ENCODE results near the gene DIS3L2. TPM values are rescaled to one million over a fixed set of nuclear protein-coding genes. Genes with fewer than 3 reads are reported as not detected.

DIS3L2 gene
- total RNA-seq, 1 experiment from 2014 or later = 32.6 TPM

DNA sequence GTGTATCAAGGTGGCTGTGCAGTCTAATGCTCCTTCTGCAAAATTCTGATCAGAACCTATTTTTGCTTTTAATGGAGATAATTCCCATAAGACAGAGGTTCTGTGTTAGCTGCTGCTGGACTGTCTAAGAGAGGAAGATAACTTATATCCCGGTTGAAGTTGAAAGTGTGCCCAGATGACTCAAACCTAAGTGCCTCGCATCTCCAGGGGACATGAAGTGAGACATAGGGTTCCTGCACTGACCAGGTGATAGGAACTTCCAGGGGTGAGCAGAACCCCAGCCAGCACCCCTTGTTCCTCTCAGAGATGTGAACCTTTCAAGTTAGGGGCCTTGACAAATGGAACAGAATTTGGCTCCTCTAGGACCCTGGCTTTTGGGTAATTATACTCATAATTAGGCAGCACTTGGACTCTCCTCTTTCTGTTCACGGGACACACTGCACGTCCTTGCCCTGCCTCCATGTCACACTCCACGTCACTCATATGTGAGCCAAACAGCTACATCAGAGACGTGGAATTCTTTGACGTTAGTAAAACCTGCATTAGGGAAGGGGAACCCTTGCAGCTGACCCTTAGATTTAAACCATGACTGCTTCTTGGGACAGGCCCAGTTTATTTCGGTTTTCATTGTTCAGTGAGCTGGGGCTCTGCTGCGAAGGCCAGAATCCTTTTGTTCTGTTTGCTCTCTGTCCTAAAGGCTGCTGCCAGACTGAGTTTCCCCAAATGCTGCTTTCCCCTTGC lies 312.6 kb downstream of the DIS3L2 start:
- BruUV-seq (replicated peaks) = no TSS peak
- CTCF ChIA-PET = no interaction called here

DNA sequence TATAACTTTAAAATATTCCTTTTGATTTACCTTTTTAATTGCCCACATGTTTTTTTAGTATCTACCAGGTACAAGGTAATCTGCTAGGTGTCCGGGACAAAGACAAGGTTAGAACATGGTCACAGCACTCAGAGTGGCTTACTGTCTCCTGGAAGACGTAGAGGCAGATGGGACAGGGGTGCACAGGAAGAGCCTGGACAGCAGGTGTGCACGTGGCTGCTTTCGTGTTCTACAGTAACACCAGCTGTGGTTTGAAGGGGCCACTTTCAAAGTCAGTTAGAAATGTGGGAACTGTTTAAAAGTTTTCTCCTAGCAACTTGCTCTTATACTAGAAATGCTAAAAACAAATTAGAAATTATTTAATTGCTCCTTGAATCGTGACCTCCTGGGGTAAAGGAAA lies 314.2 kb downstream of the DIS3L2 start:
- Mint-ChIP-seq H3K4me1 (ENCODE audit: insufficient read depth, unreplicated experiment) (no peaks in the 10 kb centered on the region), H3K36me3 (ENCODE audit: insufficient read depth, unreplicated experiment) (peaks cover 14% of the 10 kb centered on the region), H3K4me3 (ENCODE audit: unreplicated experiment) (no peak overlapping the region), H3K9me3 (ENCODE audit: unreplicated experiment) (peaks cover 12% of the 10 kb centered on the region), H3K27ac (ENCODE audit: low read depth, unreplicated experiment) (no peak overlapping the region), H3K27me3 (ENCODE audit: insufficient read depth, unreplicated experiment) (no peaks in the 10 kb centered on the region)
- intact Hi-C loops (cut with micrococcal nuclease) = no loop called here
- no TSS peak for BruUV-seq (replicated peaks)
- POLR2A ChIA-PET = interaction anchor here (0.5 to 1.5 kb wide), 3 partner anchors 10 to 258 kb away, joined by 3 read pairs; no protein-coding TSS in a partner anchor
- no peak for DNase-seq (ENCODE audit: unreplicated experiment)
- CTCF ChIA-PET = interaction anchor here (0.5 to 1.0 kb wide), 3 partner anchors 18 to 474 kb away, joined by 3 to 4 read pairs (median 3); no protein-coding TSS in a partner anchor
- TF ChIP-seq, protein P1, sequence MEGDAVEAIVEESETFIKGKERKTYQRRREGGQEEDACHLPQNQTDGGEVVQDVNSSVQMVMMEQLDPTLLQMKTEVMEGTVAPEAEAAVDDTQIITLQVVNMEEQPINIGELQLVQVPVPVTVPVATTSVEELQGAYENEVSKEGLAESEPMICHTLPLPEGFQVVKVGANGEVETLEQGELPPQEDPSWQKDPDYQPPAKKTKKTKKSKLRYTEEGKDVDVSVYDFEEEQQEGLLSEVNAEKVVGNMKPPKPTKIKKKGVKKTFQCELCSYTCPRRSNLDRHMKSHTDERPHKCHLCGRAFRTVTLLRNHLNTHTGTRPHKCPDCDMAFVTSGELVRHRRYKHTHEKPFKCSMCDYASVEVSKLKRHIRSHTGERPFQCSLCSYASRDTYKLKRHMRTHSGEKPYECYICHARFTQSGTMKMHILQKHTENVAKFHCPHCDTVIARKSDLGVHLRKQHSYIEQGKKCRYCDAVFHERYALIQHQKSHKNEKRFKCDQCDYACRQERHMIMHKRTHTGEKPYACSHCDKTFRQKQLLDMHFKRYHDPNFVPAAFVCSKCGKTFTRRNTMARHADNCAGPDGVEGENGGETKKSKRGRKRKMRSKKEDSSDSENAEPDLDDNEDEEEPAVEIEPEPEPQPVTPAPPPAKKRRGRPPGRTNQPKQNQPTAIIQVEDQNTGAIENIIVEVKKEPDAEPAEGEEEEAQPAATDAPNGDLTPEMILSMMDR (IDR thresholded peaks at IDR 0.05; ENCODE audit: unreplicated experiment) = no peak

More for the DNA sequence above, 312.6 kb downstream of the DIS3L2 start:
- DNase-seq (ENCODE audit: unreplicated experiment) = no peak
- POLR2A ChIA-PET = no interaction called here
- H3K27ac Mint-ChIP-seq (ENCODE audit: low read depth, unreplicated experiment) = no peak overlapping the region
- peaks cover 8% of the 10 kb centered on the region for H3K36me3 Mint-ChIP-seq (ENCODE audit: insufficient read depth, unreplicated experiment)
- H3K4me3 Mint-ChIP-seq (ENCODE audit: unreplicated experiment) = no peak overlapping the region
- intact Hi-C loops (cut with micrococcal nuclease) = no loop called here
- TF ChIP-seq, protein P1 (IDR thresholded peaks at IDR 0.05; ENCODE audit: unreplicated experiment) = no peak
- H3K27me3 Mint-ChIP-seq (ENCODE audit: insufficient read depth, unreplicated experiment) = no peaks in the 10 kb centered on the region
- peaks cover 2% of the 10 kb centered on the region for H3K9me3 Mint-ChIP-seq (ENCODE audit: unreplicated experiment)
- H3K4me1 Mint-ChIP-seq (ENCODE audit: insufficient read depth, unreplicated experiment) = no peaks in the 10 kb centered on the region

DNA sequence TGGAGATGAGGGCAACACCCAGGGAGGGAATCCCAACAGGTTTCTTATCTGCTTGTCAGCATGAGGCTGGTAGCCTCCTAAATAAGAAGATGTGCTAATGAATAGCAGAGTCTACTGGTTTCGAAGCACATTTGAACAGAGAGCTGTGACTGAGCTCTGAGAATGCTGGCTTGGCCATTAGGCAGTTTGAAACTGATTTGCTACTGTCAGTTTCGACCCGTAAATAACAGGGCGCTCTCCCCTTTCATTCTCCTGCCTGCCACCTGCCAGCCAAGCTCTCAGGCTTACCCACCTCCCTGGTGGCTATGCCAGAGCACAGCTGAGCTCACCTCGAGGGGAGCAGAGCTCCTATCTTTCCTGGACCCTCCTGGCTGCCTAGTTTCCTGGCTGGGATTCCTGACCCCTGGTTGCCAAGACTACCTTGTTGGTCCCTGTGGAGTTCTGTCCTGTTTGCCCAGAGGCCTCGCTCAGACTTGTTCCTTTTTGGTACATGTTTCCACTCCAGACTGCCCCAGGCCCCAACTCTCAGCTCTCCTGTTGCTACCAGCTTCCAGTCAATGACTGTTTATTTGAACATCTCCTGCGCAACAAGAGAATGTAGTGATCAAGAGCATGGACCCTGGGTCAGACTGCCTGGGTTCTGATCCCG lies 314.7 kb downstream of the DIS3L2 start:
- POLR2A ChIA-PET = interaction anchor here (0.5 to 1.5 kb wide), 3 partner anchors 11 to 258 kb away, joined by 3 read pairs; no protein-coding TSS in a partner anchor
- Mint-ChIP-seq H3K4me1 (ENCODE audit: insufficient read depth, unreplicated experiment) (no peaks in the 10 kb centered on the region), H3K27me3 (ENCODE audit: insufficient read depth, unreplicated experiment) (no peaks in the 10 kb centered on the region), H3K4me3 (ENCODE audit: unreplicated experiment) (no peak overlapping the region), H3K27ac (ENCODE audit: low read depth, unreplicated experiment) (no peak overlapping the region), H3K9me3 (ENCODE audit: unreplicated experiment) (peaks cover 12% of the 10 kb centered on the region), H3K36me3 (ENCODE audit: insufficient read depth, unreplicated experiment) (peaks cover 14% of the 10 kb centered on the region)
- CTCF ChIA-PET = interaction anchor here (0.5 to 1.0 kb wide), 3 partner anchors 17 to 475 kb away, joined by 3 to 4 read pairs (median 3); no protein-coding TSS in a partner anchor
- intact Hi-C loops (cut with micrococcal nuclease) = no loop called here
- DNase-seq (ENCODE audit: unreplicated experiment) = no peak
- BruUV-seq (replicated peaks) = no TSS peak
- TF ChIP-seq, protein P1 (IDR thresholded peaks at IDR 0.05; ENCODE audit: unreplicated experiment) = no peak

GRCh38 chr2:232276733-232277313 lies 315.3 kb downstream of the DIS3L2 start:
- Mint-ChIP-seq H3K4me1 (ENCODE audit: insufficient read depth, unreplicated experiment) (no peaks in the 10 kb centered on the region), H3K27me3 (ENCODE audit: insufficient read depth, unreplicated experiment) (no peaks in the 10 kb centered on the region), H3K27ac (ENCODE audit: low read depth, unreplicated experiment) (no peak overlapping the region), H3K4me3 (ENCODE audit: unreplicated experiment) (no peak overlapping the region), H3K9me3 (ENCODE audit: unreplicated experiment) (peaks cover 12% of the 10 kb centered on the region), H3K36me3 (ENCODE audit: insufficient read depth, unreplicated experiment) (peaks cover 14% of the 10 kb centered on the region)
- BruUV-seq (replicated peaks) = no TSS peak
- POLR2A ChIA-PET = interaction anchor here (0.8 kb wide), 1 partner anchor 17 kb away, joined by 3 read pairs; no protein-coding TSS in a partner anchor
- CTCF ChIA-PET = interaction anchor here (1.0 kb wide), 1 partner anchor 16 kb away, joined by 5 read pairs; no protein-coding TSS in a partner anchor
- no peak for DNase-seq (ENCODE audit: unreplicated experiment)
- TF ChIP-seq, protein P1 (IDR thresholded peaks at IDR 0.05; ENCODE audit: unreplicated experiment) = no peak
- intact Hi-C loops (cut with micrococcal nuclease) = no loop called here
